ENCODE results near the gene VPS18.

VPS18 gene

DNA sequence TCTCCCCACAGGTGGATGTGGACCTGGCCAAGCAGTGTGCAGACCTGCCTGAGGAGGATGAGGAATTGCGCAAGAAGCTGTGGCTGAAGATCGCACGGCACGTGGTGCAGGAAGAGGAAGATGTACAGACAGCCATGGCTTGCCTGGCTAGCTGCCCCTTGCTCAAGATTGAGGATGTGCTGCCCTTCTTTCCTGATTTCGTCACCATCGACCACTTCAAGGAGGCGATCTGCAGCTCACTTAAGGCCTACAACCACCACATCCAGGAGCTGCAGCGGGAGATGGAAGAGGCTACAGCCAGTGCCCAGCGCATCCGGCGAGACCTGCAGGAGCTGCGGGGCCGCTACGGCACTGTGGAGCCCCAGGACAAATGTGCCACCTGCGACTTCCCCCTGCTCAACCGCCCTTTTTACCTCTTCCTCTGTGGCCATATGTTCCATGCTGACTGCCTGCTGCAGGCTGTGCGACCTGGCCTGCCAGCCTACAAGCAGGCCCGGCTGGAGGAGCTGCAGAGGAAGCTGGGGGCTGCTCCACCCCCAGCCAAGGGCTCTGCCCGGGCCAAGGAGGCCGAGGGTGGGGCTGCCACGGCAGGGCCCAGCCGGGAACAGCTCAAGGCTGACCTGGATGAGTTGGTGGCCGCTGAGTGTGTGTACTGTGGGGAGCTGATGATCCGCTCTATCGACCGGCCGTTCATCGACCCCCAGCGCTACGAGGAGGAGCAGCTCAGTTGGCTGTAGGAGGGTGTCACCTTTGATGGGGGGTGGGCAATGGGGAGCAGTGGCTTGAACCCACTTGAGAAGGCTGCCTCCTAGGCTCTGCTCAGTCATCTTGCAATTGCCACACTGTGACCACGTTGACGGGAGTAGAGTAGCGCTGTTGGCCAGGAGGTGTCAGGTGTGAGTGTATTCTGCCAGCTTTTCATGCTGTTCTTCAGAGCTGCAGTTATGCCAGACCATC lies 8.6 kb downstream of the VPS18 start:
- no peak for DNase-seq

DNA sequence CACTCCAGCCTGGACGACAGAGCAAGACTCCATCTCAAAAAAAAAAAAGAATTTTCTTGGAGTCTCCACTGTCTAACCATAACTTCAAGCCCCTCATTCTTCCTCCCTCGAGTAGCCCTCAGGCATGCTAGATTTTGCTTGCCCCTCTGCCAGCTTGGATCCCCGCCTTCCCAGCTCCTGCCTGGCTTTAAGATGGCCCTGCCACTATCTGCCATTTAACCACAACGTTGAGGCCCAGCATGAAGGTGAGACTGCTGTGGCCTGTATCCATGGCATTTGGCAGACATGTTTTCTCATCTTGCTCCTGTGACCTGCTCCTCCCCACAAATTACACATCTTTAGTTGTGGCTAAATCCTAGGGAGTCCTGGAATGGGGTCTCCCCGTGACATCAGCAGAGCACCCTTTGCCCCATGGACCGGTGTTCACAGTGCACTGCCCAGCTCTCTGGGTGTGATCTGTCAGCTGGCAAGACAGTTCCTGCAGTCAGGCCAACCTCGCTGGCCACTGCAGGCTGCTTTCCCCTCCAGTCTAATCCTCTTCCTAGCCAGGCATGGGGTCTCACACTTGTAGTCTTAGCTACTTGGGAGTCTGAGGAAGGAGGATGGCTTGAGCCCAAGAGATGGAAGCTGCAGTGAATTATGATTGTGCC lies 10.4 kb downstream of the VPS18 start:
- no peak for DNase-seq

DNA sequence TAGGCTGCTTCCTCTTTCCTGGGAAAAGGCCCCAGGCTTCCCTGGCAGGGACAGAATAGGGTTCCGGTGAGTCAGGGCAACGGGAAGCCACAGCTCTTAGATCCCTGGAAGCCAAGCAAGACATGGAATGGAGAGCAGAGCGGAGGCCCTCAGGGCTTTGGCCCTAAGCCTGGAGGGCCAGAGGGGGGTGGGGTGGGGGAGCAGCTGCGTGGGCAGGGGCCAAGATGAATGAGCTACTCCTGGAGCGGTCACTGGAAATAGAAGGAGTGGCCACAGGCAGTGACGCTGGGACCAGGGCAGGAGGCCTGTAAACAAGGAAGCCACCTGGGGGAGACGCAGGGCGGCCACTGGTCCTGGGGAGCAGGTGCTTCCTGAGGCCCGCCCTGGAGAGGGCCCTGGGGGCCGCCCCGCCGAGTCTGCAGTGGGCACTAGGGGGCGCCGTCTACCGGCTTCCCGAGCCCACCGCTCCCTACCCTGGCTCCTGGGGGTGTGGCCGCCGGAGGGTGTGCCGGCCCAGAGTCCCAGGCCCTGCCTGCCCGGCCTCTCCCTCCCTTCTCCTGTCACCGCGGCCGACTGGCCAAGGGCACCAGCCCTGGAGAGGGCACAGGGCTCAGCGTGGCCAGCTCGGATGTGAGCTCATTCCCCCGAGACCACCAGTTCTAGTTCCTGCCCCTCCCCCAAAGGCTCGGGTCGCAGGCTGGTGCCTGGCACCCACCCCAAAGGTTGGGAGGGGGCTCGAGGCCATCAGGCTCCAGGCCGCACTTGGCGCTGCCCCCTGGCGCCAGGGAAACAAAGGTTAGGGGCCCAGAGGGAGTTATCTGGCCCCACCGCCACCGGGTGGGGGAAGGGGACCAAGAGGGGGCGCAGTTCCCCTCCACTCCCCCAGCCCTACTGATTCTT lies 12.1 kb downstream of the VPS18 start:
- DNase-seq: peak; percentile 78

GRCh38 chr15:40906991-40907802 lies 12.9 kb downstream of the VPS18 start:
- peak; percentile 64 for DNase-seq

DNA sequence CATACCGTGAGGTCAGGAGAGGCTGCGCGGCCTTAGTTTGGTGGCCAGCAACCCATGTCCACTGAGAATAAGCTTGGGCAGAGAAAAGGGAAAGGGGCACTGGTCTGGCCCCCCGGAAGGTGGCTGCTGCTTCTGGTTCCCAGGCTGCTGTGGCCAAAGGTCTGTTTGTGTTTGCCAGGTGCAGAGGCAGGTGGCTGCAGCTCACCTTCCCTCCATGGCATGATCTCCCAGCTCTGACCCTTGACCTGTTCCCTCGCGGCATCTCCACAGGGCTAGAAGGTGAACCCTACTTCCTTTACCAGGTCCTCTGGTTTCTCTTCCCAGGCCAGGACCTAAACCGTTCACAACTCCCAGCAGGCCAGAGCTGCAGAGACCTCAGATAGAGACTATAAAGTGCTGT lies 13.8 kb downstream of the VPS18 start:
- DNase-seq: no peak

DNA sequence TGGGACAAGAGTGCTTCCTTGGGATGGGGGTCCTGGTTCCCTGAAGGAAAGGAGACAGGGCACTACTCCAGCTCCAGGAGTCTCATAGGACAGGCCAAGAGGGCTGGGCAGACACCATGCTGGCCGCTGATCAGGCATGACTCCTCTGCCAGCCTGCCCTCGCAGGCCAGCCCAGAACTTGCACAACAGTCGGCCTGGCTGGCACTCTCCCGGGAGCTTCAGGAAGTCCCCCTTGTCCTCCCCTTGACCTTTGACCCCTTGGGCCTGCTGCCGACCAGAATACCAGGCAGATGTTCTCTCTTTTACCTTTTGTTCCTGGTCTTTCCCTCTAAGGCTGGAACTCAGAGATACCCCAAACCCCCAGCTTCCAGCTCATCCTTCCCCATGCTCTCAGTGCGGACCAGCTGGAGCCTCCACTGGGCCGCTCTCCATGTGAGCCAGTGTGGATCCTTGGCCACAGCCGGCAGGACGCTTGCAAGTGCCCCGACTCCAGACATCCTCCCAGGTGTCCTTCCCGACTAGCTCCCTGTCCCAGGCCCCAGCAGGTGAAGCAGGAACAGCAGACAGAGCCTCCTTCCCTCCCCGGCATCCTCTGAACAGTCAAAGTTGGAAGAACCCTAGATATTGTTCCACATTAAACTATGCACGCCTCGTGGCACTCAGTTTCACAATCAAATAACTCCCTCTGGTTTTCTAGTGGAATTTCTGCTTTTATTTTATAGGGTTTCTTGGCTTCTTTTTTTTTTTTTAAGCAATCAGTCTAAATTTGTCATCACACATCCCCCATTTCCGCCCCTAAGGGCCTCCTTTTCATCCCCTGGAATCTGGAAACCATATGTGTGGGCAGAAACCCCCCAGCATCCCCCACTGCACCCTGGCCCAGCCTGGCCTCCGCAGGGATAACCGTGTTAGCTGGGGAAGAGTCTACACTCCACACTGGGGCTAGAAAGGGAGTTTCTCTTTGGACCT lies 15.7 kb downstream of the VPS18 start:
- no peak for DNase-seq

DNA sequence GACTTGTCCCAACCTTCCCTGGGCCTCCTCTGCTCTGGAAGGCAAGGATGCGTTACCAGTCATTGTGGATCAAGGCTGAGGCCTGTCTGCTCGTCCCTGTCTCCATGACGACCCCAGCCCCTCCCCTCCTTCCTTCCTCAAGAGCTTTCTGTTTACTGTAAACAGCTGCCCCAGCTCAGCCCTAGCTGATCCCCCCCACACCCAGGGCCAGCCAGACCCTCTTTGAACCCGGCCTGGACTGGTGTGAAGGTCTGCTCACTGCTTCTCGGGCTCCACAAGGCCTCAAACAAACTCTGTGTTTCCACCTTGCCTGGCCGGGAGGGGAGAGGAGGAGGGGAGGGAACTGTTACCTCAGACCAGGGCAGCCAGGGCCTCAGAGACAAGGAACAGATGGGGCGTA lies 16.9 kb downstream of the VPS18 start:
- no peak for DNase-seq

- no peak for DNase-seq
Observed at GRCh38 chr15:40911693-40912092, 17.4 kb downstream of the VPS18 start.

DNA sequence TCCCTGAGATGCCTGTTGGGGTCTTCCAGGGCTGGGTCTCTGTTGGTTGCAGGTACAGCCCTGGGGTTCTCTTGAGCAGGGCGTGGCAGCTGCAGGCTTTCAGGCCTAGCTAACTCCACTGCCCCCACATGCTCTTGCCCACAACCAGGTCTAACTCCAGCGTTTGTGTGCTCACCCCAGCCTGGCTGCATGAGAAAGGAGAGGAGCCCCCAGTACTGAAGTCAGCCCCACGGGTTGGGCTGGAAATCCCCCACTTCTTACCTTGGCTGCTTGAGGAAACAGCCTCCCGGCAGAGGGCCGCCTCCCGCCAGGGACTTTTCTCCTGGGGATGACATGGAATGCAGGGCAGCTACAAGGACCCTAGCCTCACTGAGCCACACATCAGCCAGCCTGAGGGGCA lies 18.2 kb downstream of the VPS18 start:
- no peak for DNase-seq

GRCh38 chr15:40914013-40914412 lies 19.8 kb downstream of the VPS18 start:
- no peak for DNase-seq

DNA sequence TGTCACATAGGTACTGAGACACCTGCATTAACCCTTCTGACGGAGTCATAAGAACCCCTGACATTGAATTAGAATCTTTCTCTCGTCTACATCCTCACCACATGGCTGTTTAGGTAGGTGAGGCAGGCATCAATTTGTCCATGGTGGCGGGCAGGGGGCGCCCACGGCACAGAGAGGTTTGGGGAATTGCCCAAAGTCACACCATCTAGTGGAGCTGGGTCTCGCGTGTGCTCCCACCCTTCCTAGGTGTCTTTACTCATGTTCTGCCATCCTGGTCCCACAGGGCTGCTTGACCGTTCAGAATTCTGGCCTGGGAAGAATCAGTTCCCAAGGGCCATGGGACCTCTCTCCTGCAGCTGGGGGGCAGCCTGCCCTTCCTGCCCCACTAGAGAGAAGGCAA lies 20.2 kb downstream of the VPS18 start:
- no peak for DNase-seq

- no peak for DNase-seq
Observed at GRCh38 chr15:40915116-40915661, 20.9 kb downstream of the VPS18 start.

DNA sequence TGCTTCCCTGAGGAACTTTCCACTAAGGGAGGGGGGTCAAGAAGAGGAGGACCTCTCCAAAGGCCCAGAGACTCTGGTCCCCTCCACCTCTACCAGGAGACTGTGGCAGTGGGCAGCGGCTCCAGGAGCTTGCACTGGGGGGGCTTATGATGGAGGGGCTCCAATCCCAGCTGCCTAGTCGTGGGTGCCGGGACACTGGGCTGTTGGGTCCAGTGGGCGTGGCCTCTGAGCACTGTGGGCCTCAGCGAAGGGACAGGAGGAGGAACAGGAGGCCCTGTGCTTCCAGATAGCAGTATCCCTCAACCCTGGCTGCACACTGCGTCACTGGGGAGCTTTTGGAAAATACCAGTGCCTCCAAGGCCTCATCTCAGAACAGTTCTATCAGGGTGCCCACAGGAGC lies 21.4 kb downstream of the VPS18 start:
- DNase-seq: no peak

DNA sequence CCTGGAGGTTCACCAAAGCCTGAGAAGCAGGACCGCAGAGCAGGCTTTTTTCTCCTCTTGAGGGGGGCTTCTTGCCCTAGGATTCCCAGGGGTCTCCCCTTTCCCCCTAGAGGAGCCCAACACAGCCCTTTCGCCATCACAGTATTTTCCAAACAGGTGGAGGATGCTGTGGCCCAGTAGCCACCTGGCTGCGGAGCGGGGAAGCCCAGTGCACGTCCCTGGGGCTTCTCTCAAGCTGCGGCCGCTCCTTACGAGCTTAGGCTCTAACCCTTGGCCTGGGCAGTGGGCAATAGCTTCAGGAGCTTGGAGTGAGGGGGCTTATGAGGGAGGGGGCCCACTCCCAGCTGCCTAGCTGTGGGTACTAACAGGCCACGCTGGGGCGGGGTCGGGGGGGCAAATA lies 23.3 kb downstream of the VPS18 start:
- no peak for DNase-seq

GRCh38 chr15:40918146-40918798 lies 24.0 kb downstream of the VPS18 start:
- no peak for DNase-seq

GRCh38 chr15:40918799-40919392 lies 24.6 kb downstream of the VPS18 start:
- DNase-seq: no peak

DNA sequence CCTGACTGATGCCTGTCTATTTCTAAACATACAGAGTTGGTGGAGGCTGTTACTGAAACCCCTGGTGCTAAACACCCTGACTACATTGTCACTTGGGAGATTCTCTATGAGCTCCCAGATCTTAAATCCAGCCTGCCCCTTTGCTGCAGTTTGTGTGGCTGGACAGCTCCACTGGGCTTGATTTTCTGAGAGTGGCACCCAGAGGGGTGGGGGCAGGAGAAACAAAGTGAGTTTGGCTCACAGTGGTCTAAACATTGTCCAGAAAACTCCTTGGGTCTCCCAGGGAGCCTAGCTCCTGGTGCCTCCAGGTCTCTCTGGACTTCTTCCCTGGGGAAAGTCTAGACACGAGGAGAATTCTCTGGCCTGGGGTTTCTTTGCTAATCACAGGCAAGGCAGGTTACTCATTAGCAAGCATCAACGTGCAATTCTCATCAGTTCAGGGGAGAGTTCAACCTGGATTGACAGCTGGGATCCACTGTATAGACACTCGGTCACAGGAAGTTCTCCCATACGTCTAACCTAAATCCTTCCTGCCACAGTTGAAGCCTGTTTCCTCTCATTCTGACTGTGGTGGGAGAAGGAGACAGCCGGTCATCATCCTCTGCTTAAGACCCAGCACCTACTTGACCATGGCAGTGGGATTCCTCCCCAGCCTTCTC lies 27.8 kb downstream of the VPS18 start:
- DNase-seq: no peak

- DNase-seq: no peak
Observed at GRCh38 chr15:40922608-40923005, 28.4 kb downstream of the VPS18 start.

- no peak for DNase-seq
Observed at GRCh38 chr15:40923551-40923950, 29.3 kb downstream of the VPS18 start.
